HG03442 (cell line): ENCODE data around the gene USP2.

ENCODE experiments used
- ATAC-seq: cut with Tn5 transposase; IDR thresholded peaks from one replicate; pipeline ENCODE4 v1.9.1; 2021; ENCODE audit warnings: mild to moderate bottlenecking, moderate library complexity; ENCODE audit not compliant: unreplicated experiment

USP2 gene

GRCh38 chr11:119377112-119377901 lies 4.2 kb downstream of the USP2 start:
- ATAC-seq: no peak

DNA sequence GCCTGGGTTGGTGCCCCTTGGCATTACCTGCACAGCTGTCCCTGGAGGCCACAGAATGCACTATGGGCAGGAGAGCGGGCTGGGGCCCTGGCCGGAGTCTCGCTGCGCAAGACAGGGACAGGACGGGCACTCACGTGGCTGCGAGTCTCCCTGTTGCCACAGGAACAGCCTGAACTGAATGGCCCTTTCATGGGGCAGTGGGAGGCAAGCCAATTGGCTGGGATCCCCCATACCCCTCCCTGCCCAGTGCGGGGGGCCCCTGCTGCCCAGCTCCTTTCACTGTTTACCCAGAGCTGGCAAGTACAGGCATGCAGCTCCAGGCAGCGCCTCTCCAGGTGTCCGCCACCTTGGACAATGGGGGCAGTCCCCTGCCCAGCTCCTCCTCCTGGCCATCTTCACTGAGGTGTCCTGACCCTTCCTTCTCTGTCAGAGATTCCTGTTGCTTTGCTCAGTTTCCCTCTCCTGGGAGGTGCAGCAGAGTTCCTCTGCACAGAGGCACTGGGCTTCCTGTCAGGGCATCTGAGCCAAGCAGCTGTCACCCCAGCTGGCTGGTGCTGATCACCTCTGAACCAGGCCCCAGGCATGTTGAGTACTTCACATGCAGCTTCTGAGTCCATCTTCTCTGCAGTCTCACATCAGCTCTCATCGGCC lies 5.2 kb downstream of the USP2 start:
- no peak for ATAC-seq

DNA sequence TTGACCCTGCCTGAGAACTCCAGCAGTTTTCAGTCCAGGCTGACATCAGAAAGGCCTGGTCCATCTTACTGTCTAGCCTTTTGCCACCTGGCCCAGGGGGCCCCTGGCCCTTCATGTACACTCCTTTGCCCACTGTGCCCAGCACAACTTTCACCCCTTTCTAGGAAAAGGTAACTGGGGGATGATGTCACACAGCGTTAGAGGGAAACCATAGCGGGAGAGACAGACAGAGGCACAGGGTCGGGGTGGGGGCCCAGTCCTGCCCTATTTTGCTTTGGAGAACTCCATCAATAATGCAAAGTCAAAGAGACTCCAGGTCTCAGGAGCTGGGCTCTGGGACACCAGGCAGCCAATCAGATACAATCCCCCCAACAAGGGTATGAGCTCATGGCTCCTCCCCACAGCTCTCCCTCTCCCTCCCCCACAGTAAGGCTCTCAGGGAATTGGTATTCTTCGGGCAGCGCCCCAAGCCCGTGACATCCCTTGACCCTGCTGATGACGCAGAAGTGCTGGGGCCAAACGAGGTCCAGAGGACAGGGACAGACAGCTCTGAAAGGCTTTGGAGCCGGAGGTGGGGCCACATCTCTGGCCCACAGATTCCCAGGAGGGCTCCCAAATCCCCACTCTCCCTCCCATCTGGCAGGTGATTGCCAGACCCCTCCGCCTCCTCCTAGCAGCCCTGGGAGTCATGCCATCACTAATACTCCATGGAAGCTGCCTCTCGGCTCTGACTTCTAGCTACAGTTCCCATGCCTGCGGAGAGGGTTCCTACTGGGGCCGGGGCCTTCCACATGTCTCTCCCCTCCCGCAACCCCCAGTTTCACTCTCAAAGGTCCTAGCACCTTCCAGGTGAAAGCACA lies 5.9 kb downstream of the USP2 start:
- no peak for ATAC-seq

DNA sequence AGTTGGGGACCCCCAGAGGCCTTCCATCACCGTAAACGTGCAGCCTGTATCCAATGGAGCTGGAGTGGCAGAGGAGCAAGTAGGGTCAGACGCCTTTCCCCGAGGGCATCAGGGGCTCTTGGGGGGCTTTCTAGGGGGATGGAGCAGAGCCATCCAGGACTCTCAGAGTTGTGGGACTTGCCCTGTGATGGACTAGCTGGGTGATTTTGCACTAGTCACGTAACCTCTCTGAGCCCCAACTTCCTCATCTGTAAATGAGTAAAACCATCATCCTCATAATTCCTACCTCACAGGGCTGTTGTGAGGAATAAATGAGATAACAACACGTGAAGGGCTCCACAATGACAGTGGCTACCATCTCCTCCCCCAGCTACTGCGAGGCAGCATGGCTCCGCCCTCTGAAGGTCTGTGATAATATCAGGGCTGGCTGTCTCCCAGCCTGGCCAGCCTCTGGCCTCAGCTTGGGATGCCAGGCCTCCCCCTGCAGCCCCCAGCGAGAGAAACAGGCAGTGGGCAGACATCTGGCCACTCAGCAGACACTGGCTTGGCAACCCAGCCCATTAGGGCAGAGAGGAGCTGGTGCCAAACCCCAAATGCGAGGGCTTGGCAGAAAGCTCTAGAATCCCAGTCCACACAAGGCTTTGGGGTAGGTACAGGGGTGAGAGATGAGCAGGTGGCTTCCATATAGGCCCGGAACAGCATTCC lies 6.7 kb downstream of the USP2 start:
- ATAC-seq: no peak

DNA sequence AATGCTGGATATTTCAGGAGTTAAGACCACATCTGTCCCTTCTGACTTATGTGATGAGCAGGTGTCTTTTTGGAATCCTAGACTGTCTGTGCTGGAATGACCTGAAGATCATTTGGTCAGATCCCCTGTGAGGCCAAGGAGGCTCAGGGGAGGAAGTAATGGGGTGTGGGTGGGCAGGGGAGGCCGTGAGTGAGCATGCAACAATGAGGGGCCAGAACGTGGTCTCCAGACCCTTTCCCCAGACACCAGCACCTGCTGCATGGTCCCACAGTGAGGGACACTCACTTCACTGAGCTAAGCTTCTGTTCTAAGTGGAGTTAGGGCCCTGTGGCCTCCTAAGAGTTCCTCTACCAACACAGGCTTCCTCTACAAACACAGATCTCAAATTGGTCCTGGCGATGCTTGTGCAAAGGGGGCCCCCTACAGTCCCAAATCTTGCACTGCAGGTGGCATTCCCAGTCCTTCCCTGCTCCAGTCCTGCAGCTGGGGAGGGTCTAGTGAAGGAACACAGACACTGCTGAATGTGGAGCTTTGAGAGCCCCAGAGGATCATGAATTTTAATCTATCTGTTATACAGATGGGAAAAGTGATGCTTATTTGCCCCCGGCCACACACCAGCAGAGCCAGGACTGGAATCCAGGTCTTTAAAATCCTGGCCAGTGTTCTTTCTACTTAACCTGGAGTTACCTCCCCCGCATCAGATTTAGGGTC lies 7.4 kb downstream of the USP2 start:
- ATAC-seq: no peak

DNA sequence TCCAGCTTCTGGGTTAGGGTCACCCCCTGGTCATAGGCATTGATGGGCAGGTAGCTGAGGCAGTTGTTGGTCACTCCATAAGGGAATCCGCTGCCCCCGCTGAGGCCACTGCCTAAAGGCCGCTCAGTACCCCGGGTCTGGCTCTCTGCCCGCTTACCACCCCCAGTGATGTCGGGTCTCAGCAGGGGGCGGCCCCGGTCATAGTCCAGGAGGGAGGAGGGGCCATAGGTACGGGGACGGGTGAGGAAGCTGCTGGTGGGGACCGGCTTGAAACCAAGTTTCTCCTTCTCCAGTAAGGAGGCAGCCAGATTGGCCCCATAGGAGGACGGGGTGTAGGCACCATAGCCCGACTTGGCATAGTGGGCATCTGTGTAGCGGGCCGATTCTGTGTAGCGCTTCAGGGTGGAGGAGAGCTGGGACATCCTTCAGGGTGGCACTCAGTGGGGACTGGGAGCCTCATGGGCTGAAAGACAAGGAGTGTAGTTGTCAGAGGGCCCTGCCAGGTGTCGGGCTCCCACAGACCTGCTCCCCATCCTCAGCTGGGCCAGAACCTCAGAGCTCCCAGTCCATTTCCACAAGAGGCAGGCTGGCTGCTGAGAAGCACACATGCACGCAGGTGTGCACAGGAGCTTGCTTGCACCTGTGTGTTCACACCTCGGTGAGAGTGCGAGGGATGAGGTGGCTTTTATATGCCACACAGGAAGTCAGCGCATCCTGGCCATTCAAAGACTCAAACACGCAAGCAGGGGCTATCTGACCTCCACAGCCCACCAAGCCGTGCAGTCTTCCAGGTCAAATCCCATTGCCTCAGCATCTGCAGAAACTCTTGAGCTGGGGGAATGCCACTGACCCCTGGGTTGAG lies 8.2 kb downstream of the USP2 start:
- ATAC-seq: no peak

DNA sequence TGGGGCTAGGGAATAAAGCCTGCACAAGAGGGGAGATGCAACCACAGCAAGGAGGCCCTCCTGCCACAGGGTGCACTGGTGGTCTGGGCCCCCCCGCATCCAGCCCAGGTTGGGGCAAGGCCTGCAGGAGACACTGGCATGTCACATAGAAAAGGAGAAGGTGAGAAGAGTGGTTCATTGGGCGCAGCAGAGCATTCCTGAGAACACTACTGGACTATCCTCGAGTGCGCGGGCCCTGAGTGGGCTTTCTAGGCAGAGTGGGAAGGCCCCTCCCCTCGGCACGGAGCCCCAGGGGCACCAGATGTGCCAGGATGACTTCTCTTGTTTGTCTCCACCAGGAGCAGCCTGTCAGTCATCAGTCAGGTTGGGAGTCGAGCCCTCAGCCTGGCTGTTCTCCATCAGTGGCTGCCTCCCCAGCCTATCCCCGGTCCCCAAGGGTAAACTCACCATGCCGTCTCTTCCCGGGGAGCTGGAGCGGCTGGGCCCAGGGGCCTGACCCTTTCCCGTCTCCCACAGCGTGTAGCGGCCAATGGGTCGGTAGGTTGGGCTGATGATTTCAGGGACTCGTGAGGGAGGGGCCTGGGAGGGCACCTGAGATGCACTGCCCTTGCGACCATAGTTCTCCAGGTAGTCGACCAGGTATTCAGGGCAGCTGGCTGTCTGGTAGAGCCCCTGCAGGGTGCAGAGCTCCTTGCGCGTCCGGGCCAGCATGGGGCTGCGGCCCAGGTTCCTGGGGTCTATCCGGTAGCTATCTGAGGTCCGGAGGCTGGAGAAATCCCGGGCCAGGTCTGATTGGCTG lies 9.0 kb downstream of the USP2 start:
- ATAC-seq: no peak

- ATAC-seq: no peak
Measured at GRCh38 chr11:119371778-119372182, 9.7 kb downstream of the USP2 start.

GRCh38 chr11:119371067-119371601 lies 10.4 kb downstream of the USP2 start:
- no peak for ATAC-seq

DNA sequence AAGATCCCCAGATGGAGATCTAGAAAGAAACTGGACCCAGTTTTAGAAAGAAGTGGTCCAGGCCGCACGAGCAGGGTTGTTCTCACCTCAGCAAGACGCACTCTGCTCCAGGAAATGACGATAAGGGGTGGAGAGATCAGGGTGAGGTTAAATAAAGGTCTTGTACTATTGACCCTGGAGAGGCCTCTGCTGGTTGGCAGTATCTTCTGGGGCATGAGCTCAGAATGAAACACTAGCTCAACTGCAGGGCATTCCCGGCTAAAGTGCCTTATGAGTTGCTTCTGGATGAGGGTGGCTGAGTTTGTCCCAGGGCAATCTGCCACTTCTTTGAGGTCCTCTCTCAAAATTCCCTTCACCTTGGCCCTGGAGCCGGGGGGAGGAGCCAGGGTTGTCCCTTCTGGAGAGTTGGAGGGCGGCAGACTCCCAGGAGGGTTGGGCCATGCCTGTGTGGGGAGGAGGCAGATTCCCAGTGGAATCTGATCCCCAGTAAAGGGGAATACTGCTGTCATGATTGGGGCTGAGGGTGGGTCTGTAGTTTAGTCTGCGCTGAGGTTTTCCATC lies 10.9 kb downstream of the USP2 start:
- no peak for ATAC-seq

DNA sequence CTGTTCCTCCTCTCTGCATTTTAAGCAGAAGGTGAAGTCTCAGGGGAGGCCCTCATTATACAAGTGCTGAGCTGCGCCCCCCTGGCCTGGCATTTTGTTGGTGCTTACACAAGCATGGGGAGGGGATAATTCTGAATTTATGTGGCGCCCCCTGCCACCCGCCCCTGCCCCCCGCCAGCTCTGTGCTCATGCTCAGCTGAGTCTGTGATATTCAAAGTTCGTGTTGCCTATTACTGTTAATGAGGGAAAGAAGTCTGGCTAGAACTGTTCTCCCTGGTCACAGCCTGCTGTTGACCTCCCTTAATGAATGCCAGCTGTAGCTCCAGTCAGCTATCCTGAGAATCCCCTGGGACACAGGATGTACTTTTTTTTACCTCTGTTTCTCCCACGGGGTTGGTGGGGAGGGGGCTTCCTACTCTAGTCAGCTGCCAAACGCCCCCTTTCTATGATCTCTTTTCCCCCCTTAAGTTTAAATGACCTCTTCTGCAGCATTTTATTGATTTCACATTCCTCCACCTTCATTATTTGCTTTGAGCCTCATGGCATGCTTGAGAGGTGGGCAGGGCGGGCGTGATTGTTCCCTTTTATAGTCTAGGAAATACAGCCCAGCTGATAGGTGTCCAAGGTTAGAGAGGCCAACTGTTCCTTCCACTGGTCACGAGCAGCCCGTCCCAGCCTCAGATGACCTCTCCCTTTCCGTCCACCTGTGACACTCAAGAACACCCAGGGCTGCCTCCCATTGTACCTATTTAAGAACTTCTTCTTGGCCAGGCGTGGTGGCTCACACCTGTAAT lies 12.2 kb downstream of the USP2 start:
- ATAC-seq: no peak

GRCh38 chr11:119368121-119369034 lies 13.1 kb downstream of the USP2 start:
- no peak for ATAC-seq

DNA sequence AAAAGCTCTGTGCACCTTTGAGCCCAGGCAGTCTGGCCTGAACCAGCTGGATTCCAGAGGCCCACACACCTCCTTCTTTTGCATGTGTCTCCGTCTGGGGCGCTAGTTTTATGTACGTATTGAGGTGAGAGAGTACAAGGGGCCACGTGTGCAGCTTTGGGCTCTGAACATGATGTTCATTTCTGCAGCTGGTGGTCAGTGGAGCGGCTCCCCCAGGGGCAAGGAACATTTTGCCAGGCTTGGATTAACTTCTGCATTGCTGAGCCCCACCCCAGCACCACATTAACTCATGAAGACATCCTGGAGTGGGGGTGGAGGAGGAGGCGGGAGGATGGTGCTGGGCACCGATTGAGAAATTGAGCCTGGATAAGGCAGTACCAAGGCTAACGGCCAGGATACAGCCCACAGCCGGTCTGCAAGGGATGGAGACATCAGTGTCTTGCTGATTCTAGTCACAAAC lies 13.8 kb downstream of the USP2 start:
- ATAC-seq: no peak

DNA sequence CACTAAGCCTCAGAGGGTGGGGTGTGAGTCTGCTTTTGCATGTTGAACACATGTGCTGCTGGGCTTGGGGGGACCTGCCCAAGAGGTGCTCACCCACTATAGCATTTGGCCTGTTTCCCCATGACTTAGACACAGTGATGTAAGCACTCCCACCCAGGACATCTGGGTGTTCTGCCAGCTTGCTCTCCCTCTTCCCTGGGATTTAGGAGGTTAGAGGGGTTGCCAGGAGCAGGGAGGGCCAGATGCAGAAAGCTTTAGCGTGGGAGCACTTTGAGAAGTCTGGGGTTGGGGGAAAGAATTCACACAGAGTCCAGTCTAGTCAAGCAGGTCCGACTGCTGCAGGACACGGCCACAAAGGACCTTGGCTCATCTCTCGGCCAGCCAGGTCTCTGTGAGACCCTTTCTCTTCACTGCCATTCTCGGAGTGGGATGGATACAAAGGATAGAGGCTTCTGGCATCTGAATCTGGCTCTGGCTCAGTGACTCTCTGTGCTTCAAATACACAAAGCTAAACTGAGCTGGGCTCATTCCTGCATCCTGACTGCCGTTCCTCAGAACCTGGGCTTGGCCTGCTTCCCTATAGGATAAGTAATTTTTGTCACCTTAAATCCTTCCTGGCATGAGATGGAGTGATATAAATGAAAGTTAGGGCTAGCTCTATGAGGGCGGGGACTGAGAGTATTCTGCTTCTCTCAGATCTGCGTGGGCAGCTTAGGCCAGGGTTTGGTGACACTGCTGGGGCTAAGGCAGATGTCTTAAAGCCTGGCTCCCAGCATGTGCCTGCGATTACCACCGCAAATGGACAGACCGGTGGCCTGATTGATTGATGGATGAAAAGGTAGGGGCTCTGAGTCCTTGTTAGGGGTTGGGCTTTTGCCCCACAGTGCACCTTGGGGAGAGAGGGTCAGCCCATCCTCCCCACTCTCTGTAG lies 14.5 kb downstream of the USP2 start:
- ATAC-seq: no peak

DNA sequence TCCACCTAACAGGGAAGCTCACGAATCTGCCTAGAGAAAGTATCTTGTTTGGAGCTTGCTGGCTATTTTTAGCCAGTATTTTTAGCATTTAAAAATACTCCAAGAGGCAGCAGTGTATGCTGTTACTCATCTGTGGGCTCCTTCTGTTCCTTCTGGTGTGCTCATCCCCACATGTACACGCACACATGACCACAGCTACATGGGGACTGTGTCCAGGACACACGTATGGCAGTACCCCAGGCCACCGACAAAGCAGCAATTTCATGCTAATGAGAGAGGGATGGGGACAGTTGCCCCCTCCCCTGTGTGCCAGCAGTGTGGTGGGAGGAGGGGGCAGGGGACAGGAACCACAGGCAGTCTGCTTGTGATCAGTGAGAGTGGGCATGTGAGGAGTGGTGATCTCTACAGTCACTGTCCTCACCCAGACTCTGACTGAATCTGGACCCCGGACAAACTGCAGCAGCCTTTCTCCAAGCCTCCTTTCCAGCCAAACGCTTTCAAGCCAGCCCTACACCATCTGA lies 16.4 kb downstream of the USP2 start:
- no peak for ATAC-seq
